ENCODE results near the gene DNAAF1.

Gene DNAAF1

DNA sequence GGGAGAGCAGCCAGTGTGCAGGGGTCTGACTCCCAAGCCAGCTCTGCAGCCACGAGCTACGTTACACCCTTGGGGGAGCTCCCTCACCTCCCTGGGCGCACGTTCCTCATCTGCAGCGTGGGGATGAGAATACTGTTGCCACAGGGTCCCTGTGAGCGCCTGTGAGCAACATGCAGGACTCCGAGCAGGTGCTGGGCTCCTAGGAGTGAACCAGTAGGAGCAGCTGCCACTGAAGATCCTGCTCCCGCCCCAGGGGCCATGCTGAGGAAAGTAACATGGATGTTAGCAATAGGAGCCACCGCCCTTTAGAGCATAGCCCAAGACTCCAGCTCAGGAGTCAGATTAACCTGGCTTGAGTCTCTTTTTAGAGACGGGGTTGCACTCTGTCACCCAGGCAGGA is 15.9 kb downstream of the DNAAF1 start:
- DNase-seq (ENCODE audit: low read depth) = no peak

DNA sequence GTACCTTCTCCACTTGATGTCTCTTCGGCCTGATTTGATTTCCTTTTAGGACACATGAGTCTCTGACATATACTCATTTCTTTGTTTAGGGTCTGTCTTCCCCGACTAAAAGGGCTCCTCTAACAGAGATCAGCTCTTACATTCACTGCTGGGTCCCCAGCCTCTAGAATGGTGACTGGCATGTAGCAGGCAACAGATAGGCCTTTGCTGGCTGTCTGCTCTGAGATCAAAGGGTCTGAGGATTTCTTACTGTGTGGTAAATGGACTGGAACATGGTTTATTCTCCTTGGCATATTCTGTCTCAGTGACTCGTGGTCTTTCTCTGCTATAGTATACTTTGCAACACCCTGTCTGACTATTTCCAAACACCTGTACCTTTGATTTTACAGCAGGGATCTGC is 16.7 kb downstream of the DNAAF1 start:
- DNase-seq (ENCODE audit: low read depth) = no peak

- DNase-seq (ENCODE audit: low read depth) = no peak
These were observed 20.6 kb downstream of the DNAAF1 start for GRCh38 chr16:84165746-84166145.

- DNase-seq (ENCODE audit: low read depth) = no peak
These were observed 21.9 kb downstream of the DNAAF1 start for GRCh38 chr16:84166796-84167695.

DNA sequence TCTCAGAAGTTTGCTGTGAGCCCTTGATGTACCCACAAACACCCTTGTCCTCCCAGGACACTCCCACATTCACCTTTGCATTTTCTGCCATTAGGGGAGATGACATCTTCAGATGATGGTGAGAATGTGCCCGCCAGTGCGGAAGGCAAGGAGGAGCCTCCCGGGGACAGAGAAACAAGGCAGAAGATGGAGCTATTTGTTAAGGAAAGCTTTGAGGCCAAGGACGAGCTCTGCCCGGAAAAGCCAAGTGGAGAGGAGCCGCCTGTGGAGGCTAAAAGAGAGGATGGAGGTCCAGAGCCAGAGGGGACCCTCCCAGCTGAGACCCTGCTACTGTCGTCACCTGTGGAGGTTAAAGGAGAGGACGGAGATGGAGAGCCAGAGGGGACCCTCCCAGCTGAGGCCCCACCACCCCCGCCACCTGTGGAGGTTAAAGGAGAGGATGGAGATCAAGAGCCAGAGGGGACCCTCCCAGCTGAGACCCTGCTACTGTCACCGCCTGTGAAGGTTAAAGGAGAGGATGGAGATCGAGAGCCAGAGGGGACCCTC is 24.7 kb downstream of the DNAAF1 start:
- DNase-seq (ENCODE audit: low read depth) = no peak

GRCh38 chr16:84174396-84174795 is 29.3 kb downstream of the DNAAF1 start:
- DNase-seq (ENCODE audit: low read depth) = no peak

DNA sequence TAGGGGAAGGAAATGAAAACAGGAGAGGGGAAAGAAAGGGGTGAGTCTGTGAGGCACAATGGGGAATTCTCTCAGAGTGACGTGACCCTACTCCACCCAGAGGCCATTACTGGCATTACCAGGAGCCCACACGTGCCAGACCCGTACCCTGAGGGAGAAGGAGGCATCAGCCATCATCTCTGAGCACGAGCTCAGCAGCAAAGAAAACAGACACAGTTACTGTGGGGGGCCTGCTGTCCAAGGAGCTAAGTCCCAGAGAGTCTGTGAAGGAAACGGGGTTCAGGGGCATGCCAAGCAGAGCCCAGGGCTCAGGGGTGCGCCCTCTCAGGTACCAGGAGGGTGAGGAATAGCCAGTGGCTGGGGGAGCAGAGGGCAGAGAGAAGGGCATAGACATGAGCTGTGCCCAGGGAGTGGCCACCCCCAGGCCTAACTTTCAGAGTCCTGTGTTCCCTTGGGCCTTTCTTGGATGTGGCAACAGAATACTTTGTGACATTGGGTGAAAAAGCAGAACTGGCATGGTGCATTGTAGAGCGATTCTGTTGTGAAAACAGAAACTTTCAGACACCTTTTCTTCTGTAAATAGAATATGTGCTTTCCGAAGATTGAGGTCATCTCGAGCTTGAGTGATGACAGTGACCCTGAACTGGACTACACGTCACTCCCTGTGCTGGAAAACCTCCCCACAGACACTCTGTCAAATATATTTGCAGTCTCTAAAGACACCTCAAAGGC is 30.4 kb downstream of the DNAAF1 start:
- DNase-seq (ENCODE audit: low read depth) = no peak

GRCh38 chr16:84176192-84177053 is 31.3 kb downstream of the DNAAF1 start:
- DNase-seq (ENCODE audit: low read depth) = no peak

- DNase-seq (ENCODE audit: low read depth) = no peak
These were observed 32.6 kb downstream of the DNAAF1 start for GRCh38 chr16:84177741-84178073.

DNA sequence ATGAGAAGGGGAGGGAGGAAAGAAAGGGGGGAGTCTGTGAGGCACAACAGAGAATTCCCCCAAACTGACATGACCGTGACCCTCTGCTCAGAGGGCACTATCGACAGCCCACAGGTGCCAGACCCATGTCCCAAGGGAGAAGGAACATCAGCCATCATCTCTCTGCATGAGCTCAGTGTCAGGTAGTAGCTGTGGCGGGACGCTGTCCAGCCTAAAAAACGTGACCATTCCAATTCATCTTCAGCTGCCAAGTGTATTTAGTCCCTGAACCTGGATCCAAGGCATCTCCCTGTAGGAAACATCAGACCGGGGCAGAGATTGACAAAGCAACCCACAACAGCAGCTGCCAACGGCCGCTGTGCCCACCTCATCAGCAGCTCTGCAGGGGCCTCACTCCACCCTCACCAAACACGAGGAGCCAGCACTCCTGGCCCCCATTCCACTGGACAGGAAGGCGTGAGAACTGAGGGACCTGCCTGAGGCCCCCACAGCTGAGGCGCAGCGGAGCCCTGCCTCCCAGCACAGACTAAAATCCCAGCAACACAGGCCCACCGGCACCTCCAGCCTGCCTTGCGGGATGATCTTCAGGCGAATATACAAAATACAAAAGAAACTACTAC is 33.1 kb downstream of the DNAAF1 start:
- no peak for DNase-seq (ENCODE audit: low read depth)

DNA sequence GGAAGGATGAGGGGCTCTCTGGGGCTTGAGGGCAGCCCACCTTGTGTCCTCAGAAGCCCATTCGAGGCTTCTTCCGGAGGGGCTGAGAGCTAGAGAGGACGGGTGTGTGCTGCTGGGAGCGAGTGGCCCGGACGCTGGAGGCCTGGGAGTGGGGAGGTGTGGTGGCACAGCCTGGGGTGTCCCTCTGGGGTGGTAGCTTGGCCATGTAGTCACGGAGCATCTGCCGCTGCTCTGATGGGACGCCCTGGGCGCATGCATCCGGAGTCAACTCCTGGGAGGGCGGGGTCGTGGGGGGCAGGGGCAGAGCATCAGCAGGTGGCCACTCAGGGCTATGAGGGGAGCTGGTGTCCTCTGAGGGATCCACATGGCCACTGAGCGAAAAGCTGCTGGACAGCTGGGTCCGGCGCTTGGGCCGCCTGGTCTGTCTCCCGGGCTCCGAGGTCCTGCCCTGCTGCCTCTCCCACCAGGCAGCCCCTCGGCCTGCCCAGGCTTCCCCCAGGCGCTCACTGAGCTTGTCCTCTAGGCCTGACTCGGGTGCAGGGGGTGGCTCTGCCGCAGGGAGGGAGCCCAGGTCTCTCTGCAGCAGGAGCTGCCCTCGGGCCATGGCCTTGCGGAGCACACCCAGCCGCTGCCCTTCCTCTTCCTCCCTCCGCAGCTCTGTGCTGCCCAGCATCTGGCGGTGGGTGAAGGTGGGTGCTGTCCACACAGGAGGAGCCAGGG is 33.9 kb downstream of the DNAAF1 start:
- DNase-seq (ENCODE audit: low read depth) = no peak

- DNase-seq (ENCODE audit: low read depth) = no peak
These were observed 34.7 kb downstream of the DNAAF1 start for GRCh38 chr16:84179612-84180320.

- no peak for DNase-seq (ENCODE audit: low read depth)
These were observed 35.5 kb downstream of the DNAAF1 start for GRCh38 chr16:84180519-84181140.

DNA sequence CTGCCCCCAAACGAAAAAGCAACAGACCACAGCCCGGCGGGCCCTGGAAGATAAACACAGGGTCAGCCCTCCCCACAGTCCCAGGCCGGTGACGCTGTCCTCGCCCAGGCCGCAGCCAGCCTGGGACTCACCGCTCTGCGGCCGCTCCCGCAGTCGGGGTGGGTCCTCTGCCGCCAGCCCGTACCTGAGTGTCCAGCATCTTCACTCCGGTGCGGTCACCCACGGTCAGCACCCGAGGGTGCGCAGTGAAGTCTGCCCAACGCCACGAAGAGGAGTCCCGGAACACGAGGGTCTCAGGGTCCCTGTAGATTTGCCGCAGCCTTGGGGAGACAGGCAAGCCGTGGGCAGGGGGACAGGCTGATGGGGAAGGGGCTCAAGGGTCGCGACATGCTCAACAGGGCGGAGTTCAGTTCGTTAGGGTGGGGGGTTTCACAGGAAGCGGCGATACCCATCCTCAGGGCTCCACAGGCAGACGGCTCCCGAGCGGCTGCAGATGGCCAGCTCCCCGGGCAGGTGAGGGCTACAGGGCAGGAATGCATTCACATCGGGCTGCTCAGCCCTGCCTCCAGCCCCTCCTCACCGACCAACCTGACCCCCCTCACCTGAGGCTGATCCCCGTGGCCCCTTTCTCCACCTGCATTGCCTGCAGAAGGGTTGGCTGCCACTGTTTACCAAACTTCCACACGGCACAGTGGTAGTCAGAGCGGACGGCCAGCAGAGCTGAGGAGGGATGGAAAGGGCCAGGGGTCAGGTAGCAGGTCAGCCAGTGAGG is 36.2 kb downstream of the DNAAF1 start:
- no peak for DNase-seq (ENCODE audit: low read depth)

DNA sequence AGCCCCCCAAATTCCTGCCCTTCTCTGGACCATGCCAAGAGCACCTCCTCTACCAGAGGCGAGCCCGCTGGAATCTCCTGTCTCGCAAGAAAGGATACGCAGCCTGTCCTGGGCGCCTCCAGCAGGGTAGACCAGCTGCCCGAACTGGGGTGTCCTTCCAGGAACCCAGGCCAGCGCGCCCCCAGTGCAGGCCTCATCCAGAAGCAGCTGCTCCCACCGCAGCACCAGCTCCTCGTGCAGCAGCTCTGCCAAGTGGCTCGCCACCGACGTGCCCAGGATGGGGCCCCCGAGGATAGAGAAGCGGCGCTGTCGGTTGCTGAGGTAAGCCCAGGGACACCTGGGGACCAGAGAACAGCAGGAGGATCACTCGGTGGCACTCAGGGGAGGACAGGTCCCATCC is 37.0 kb downstream of the DNAAF1 start:
- DNase-seq (ENCODE audit: low read depth) = no peak

DNA sequence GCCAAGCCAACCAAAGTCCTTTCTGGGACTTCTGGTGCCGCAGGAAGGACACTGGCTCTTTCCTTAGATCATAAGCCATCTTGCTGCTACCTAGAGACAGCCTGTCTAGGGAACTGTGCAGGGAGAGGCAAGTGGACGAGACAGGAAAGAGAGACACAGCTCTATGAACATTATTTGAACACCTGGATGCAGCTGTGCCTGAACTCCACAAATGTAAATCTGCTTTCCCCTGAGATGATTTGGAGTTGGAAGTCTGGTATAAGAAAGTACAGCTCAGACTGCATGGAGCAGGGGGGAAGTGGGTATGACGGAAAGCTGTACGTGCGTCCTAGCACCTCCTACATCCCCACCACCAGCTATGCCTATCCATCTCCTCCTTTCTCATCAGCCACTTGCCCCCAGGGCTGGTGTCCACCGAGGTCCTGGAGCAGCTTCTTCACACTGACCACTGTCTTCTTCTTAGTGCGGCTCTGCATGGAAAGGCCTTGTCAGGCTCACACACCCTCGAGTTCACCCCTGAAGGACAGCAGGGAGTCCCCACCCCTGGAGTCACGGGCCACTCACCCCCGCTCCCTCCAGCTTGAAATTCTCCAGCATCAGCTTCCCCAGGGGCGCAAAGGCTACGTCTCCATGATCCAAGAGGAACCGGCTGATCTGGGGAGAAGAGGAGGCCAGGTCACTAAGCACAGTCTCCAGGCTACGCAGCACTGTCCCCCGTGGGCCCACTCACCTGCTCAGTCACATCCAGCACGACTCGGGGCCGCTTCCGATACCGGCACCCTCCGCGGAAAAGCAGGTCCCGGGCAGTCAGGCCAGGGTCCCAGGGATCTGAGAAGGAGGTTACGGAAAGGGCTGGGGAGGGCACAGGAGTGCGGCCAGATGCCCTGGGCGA is 37.8 kb downstream of the DNAAF1 start:
- DNase-seq (ENCODE audit: low read depth) = no peak

DNA sequence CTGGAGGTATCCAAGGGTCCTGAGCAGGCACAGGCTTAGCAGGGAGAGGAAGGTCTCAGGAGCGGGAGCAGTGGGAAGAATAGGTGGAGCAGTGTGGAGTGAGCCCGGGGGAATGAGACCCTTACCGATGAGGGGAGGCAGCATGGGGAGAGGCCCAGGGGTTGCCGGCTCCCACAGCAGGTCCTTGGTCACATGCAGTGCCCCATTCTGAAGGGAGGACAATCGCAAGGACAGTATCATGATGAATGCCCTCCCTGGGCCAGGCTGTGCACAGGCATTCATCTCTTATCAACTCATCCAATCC is 38.4 kb downstream of the DNAAF1 start:
- no peak for DNase-seq (ENCODE audit: low read depth)

DNA sequence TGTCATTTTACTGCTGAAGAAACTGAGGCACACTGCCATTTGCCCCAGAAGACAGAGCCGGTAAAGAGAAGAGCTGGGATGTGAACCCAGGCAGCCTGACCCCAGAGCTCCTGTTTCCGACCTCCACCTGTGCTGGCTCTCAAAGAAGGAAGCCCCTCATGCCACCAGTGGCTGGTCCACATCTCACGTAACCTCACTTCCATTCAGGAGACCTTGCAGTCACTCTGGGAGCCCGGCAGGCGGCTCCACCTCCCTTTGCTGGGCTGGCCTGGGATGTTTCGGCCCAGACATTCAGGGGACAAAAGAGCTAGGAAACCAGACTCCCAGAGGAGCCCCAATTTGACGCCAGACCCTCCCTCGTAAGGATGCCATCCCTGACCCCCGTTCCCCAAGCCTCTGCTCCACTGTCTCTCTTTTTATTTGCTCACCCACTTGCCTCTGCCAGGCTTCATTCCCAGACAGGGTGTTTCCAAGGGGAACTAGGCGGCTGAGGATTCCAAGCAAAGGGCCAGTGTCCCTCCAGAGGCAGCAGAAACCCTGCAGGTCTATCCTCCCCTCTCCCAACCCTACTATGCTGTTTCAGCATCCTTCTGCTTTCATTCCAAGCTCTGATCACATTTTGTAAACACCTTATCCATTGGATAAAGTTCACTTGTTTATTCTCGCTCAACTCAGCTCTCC is 38.9 kb downstream of the DNAAF1 start:
- DNase-seq (ENCODE audit: low read depth) = no peak

Data from HS-5 (cell line).